ENCODE measurements around the gene TPD52L1.
A peak's percentile ranks its signal among the peaks of the same experiment; 100 is the strongest.

TPD52L1 gene

GRCh38 chr6:125294925-125295324, 141.4 kb downstream of the TPD52L1 start:
- H3K9me3 ChIP-seq (ENCODE audit: control insufficient read depth, insufficient read depth, low read depth, low read length), result no peaks in the 10 kb centered on the region
- no peaks in the 10 kb centered on the region for H3K4me1 ChIP-seq (ENCODE audit: control insufficient read depth, insufficient read depth, low read length)
- H3K36me3 ChIP-seq (ENCODE audit: control insufficient read depth, insufficient read depth, low read length), result peaks cover 93% of the 10 kb centered on the region
- H3K27me3 ChIP-seq (ENCODE audit: control insufficient read depth, insufficient read depth, low read length), result no peaks in the 10 kb centered on the region
- no peak overlapping the region for H3K9ac ChIP-seq (ENCODE audit: low read length)
- no peak overlapping the region for H3K27ac ChIP-seq (ENCODE audit: low read depth, low read length)
- H3K4me3 ChIP-seq (ENCODE audit: low read depth, low read length), result no peak overlapping the region

DNA sequence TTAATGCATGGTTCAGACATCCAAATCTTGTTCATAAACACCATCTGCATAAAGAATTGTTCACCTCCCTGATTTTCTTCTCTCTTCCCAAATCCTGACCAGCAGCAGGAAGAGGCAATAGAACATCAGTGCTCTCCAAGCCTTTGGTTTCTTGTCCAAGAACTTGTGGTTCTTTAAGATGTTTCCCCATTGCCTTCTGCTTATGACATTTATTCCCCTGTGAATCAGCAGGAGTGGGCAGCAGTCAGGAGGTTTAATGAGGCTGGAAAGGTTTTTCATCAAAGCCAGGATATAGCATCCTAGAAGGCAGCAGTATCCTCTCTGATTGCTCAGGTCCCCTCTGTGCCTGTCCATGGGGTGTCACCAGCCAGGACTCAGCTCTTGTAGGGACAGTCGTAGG, 142.9 kb downstream of the TPD52L1 start:
- H3K9me3 ChIP-seq (ENCODE audit: control insufficient read depth, insufficient read depth, low read depth, low read length), result no peaks in the 10 kb centered on the region
- H3K27me3 ChIP-seq (ENCODE audit: control insufficient read depth, insufficient read depth, low read length), result no peaks in the 10 kb centered on the region
- H3K4me1 ChIP-seq (ENCODE audit: control insufficient read depth, insufficient read depth, low read length), result no peaks in the 10 kb centered on the region
- H3K27ac ChIP-seq (ENCODE audit: low read depth, low read length), result no peak overlapping the region
- peaks cover 84% of the 10 kb centered on the region for H3K36me3 ChIP-seq (ENCODE audit: control insufficient read depth, insufficient read depth, low read length)
- H3K9ac ChIP-seq (ENCODE audit: low read length), result no peak overlapping the region
- no peak overlapping the region for H3K4me3 ChIP-seq (ENCODE audit: low read depth, low read length)

- Histone ChIP-seq H3K9ac (ENCODE audit: low read length) (no peak overlapping the region), H3K27me3 (ENCODE audit: control insufficient read depth, insufficient read depth, low read length) (no peaks in the 10 kb centered on the region), H3K36me3 (ENCODE audit: control insufficient read depth, insufficient read depth, low read length) (peaks cover 57% of the 10 kb centered on the region), H3K4me1 (ENCODE audit: control insufficient read depth, insufficient read depth, low read length) (no peaks in the 10 kb centered on the region), H3K4me3 (ENCODE audit: low read depth, low read length) (no peak overlapping the region), H3K27ac (ENCODE audit: low read depth, low read length) (no peak overlapping the region), H3K9me3 (ENCODE audit: control insufficient read depth, insufficient read depth, low read depth, low read length) (no peaks in the 10 kb centered on the region)
Observed at GRCh38 chr6:125299257-125299656, 145.7 kb downstream of the TPD52L1 start.

DNA sequence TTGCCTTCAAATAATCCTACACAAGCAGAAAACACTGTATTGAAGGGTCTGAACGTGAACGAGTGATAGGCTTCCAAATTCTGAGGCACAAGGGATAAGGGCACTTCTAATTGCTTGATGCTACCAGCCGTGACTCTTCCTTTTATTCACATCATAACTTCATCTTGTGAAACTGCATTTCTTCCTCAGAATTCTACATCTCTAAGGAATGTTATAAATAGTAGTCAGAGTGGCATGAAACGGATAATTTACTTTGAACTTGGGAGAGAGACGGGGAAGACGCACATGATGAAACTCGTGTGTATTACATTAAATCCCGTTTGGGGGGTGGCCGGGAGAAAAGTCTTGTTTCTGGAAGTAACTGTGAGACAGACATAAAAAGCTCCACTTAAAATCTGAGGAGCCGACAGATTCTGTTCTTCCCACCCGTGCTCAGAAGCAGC, 147.4 kb downstream of the TPD52L1 start:
- H3K27me3 ChIP-seq (ENCODE audit: control insufficient read depth, insufficient read depth, low read length), result no peaks in the 10 kb centered on the region
- H3K4me3 ChIP-seq (ENCODE audit: low read depth, low read length), result peak overlapping the region; percentile 79
- H3K9ac ChIP-seq (ENCODE audit: low read length), result peak overlapping the region; percentile 94
- H3K27ac ChIP-seq (ENCODE audit: low read depth, low read length), result peak overlapping the region; percentile 84; the same call in 1 of the 2 replicates
- H3K9me3 ChIP-seq (ENCODE audit: control insufficient read depth, insufficient read depth, low read depth, low read length), result peaks cover 4% of the 10 kb centered on the region; the same call in 1 of the 2 replicates
- no peaks in the 10 kb centered on the region for H3K4me1 ChIP-seq (ENCODE audit: control insufficient read depth, insufficient read depth, low read length)
- peaks cover 40% of the 10 kb centered on the region for H3K36me3 ChIP-seq (ENCODE audit: control insufficient read depth, insufficient read depth, low read length)

- H3K9ac ChIP-seq (ENCODE audit: low read length), result peak within 1 kb of the TSS; percentile 94
- no peaks in the 10 kb centered on the region for H3K4me1 ChIP-seq (ENCODE audit: control insufficient read depth, insufficient read depth, low read length)
- peaks cover 33% of the 10 kb centered on the region for H3K36me3 ChIP-seq (ENCODE audit: control insufficient read depth, insufficient read depth, low read length)
- H3K27ac ChIP-seq (ENCODE audit: low read depth, low read length), result peak within 1 kb of the TSS; percentile 84
- peaks cover 4% of the 10 kb centered on the region; the same call in 1 of the 2 replicates for H3K9me3 ChIP-seq (ENCODE audit: control insufficient read depth, insufficient read depth, low read depth, low read length)
- no peaks in the 10 kb centered on the region for H3K27me3 ChIP-seq (ENCODE audit: control insufficient read depth, insufficient read depth, low read length)
- H3K4me3 ChIP-seq (ENCODE audit: low read depth, low read length), result peak within 1 kb of the TSS; percentile 79
Observed at GRCh38 chr6:125301435-125302391, 148.1 kb downstream of the TPD52L1 start, which contains the start of gene HDDC2. HDDC2 (minus strand) TSS chr6:125301967; CDS start chr6:125301932, 35 bp downstream.

GRCh38 chr6:125302840-125303511, 149.4 kb downstream of the TPD52L1 start:
- Histone ChIP-seq H3K4me3 (ENCODE audit: low read depth, low read length) (no peak overlapping the region), H3K4me1 (ENCODE audit: control insufficient read depth, insufficient read depth, low read length) (no peaks in the 10 kb centered on the region), H3K36me3 (ENCODE audit: control insufficient read depth, insufficient read depth, low read length) (peaks cover 20% of the 10 kb centered on the region), H3K27me3 (ENCODE audit: control insufficient read depth, insufficient read depth, low read length) (no peaks in the 10 kb centered on the region), H3K27ac (ENCODE audit: low read depth, low read length) (no peak overlapping the region), H3K9me3 (ENCODE audit: control insufficient read depth, insufficient read depth, low read depth, low read length) (peaks cover 4% of the 10 kb centered on the region; the same call in 1 of the 2 replicates), H3K9ac (ENCODE audit: low read length) (no peak overlapping the region)

DNA sequence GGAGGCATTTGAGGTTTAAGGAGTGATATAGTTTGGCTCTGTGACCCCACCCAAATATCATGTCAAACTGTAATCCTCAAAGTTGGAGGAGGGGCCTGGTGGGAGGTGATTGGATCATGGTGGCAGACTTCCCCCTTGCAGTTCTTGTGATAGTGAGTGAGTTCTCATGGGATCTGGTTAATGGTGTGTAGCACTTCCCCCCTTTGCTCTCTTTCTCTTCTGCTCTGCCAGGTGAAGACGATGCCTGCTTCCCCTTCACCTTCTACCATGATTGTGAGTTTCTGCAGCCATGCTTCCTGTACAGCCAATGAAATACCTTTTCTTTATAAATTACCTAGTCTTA, 149.9 kb downstream of the TPD52L1 start:
- Histone ChIP-seq H3K9me3 (ENCODE audit: control insufficient read depth, insufficient read depth, low read depth, low read length) (peaks cover 4% of the 10 kb centered on the region; the same call in 1 of the 2 replicates), H3K27ac (ENCODE audit: low read depth, low read length) (no peak overlapping the region), H3K36me3 (ENCODE audit: control insufficient read depth, insufficient read depth, low read length) (peaks cover 15% of the 10 kb centered on the region), H3K4me3 (ENCODE audit: low read depth, low read length) (no peak overlapping the region), H3K27me3 (ENCODE audit: control insufficient read depth, insufficient read depth, low read length) (no peaks in the 10 kb centered on the region), H3K9ac (ENCODE audit: low read length) (no peak overlapping the region), H3K4me1 (ENCODE audit: control insufficient read depth, insufficient read depth, low read length) (no peaks in the 10 kb centered on the region)

DNA sequence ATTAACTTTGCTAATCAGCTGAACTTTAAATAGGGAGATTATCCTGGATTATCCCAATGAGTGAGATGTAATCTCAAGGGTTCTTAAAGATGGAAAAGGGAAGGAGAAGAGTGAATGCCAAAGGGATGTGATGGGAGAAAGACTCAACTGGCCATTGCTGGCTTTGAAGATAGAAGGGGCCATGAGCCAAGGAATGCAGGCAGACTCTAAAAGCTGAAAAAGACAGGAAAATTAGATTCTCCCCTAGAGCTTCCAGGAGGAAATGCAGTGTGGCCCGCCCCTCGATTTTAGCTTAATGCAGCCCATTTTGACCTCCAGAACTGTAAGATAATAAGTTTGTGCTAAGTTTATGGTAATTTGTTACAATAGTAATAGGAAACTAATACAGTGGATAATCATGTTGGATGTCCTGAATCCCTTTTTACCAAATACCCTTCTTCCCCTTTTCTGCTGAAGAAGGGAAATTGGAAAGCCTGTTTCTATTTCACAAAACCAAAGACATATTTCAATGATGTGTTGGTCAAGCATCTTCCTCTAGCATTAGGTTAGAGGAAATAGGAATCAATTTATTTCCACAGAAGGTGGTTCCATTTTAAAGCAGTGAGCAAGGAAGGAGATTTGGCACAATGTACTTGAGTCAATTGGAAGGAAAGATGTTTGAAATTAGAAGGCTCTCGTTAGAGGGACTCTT, 151.5 kb downstream of the TPD52L1 start:
- Histone ChIP-seq H3K4me3 (ENCODE audit: low read depth, low read length) (no peak overlapping the region), H3K27ac (ENCODE audit: low read depth, low read length) (no peak overlapping the region), H3K27me3 (ENCODE audit: control insufficient read depth, insufficient read depth, low read length) (no peaks in the 10 kb centered on the region), H3K9me3 (ENCODE audit: control insufficient read depth, insufficient read depth, low read depth, low read length) (peaks cover 4% of the 10 kb centered on the region; the same call in 1 of the 2 replicates), H3K9ac (ENCODE audit: low read length) (no peak overlapping the region), H3K4me1 (ENCODE audit: control insufficient read depth, insufficient read depth, low read length) (no peaks in the 10 kb centered on the region), H3K36me3 (ENCODE audit: control insufficient read depth, insufficient read depth, low read length) (peaks cover 3% of the 10 kb centered on the region)

DNA sequence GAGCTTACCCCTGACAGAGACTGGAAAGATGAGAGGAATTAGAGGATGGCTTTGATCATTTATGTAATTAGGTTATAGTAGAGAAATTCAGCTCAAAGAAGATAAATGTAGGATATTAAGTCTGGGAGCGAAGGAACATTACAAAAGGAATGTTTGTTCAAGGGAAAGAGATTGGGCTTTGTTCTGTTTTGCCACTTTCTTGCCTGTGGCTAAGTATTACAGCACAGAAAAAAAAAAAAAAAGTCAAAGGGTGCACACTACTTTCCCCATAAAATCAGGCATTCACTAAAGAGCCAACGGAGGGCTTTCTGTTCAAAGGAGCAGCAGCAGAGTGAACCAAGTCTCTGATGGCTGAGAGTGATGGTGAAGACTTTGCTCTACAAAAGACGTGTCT, 153.2 kb downstream of the TPD52L1 start:
- H3K27ac ChIP-seq (ENCODE audit: low read depth, low read length), result no peak overlapping the region
- no peak overlapping the region for H3K4me3 ChIP-seq (ENCODE audit: low read depth, low read length)
- H3K4me1 ChIP-seq (ENCODE audit: control insufficient read depth, insufficient read depth, low read length), result peaks cover 2% of the 10 kb centered on the region; the same call in 1 of the 2 replicates
- peaks cover 4% of the 10 kb centered on the region; the same call in 1 of the 2 replicates for H3K9me3 ChIP-seq (ENCODE audit: control insufficient read depth, insufficient read depth, low read depth, low read length)
- H3K36me3 ChIP-seq (ENCODE audit: control insufficient read depth, insufficient read depth, low read length), result no peaks in the 10 kb centered on the region
- H3K9ac ChIP-seq (ENCODE audit: low read length), result no peak overlapping the region
- H3K27me3 ChIP-seq (ENCODE audit: control insufficient read depth, insufficient read depth, low read length), result no peaks in the 10 kb centered on the region

DNA sequence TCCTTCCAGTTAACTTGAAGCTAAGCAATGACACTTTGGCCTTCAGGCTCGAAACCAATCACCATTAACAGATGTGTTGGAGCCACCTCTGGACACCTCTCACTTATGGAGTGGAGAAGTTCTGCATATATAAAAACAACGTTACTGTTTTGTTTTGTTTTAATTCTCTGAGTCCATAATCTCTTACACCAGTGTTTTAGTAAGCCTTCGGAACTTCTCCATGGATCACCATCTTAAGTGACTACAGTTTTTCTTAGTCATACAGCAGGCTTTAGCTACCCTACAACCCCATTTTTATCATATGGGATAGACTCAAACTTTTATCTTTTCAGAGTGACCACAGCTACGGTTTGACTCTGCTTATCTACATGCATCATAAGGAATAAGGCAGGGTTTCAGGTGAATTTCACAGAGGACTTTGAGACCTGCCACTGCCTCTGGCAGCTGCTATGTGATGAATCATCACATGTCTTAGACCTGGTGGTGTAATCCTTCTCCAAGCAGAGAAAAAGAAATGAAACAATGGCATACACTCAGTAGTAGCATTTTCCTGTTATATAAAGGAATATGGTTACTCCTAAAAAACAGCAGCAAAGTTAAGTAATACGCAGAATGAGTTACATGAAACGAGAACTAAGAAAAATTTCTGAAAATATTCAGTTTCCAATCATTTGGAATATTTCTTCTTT, 153.7 kb downstream of the TPD52L1 start:
- Histone ChIP-seq H3K27me3 (ENCODE audit: control insufficient read depth, insufficient read depth, low read length) (no peaks in the 10 kb centered on the region), H3K4me3 (ENCODE audit: low read depth, low read length) (no peak overlapping the region), H3K36me3 (ENCODE audit: control insufficient read depth, insufficient read depth, low read length) (no peaks in the 10 kb centered on the region), H3K4me1 (ENCODE audit: control insufficient read depth, insufficient read depth, low read length) (peaks cover 2% of the 10 kb centered on the region; the same call in 1 of the 2 replicates), H3K9ac (ENCODE audit: low read length) (no peak overlapping the region), H3K27ac (ENCODE audit: low read depth, low read length) (no peak overlapping the region), H3K9me3 (ENCODE audit: control insufficient read depth, insufficient read depth, low read depth, low read length) (peaks cover 4% of the 10 kb centered on the region; the same call in 1 of the 2 replicates)

Data from HUES6 (cell line).